ENCODE results near the gene OMP.

The OMP gene

DNA sequence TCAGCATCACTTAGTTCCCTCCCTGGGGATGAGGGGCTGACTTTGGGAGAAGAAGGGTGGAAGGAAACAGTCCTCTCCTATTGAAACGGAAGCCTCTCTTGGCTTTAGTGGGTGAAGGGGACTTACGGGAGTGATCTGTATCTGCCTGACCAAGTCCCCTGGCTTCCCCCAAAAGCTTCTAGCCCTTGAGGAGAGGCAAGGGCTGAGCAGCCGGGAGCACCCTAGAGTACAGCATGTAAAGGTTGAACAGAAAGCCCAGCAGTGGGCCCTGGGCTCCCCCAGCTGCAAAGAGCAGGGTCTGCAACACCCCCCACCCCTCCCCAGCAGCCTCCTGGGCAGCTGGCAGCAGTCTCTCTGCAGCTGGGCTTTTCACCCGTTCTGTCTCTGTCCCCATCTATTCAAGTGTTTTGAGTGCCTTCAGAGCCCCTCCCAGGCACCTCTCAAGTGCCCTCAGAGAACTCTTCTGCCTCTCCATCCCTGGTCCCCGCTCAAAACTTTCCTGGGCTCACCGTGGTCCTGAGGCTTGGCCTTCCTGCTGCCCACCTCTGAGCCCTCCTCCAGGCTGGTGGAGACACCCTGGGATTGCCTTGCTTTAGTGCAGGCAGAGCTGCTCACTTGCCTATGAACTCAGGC, 33.2 kb upstream of the OMP start:
- no peak for DNase-seq

DNA sequence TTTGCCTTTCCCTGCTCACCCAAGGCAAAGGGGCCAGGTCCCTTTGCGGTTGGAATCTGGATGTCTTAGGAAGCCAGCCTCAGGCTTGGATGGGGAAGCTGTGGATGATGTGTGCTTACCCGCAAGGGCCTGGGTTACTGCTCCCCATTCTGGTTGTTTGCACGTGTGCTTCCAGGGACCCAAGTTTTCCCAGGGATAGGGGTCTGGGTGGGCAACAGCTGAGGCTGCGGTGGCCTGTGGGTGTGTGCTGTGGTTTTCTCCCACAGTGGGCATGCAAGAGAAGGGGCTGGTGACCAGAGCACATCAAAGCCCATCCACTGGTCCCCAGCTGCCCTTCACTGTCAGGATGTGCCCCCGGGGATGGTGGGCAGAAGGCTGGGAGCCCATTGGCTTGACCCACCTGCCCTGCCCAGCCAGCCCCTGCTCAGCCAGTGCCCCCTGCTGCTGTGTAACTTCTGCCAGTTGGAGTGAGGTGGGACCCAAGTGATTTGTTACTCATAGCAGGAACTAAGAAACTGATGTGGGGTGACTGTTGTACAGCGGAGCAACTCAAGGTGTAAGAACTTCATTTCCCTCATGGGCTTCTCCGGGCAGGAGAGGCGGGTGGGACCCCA, 32.6 kb upstream of the OMP start:
- DNase-seq: no peak

DNA sequence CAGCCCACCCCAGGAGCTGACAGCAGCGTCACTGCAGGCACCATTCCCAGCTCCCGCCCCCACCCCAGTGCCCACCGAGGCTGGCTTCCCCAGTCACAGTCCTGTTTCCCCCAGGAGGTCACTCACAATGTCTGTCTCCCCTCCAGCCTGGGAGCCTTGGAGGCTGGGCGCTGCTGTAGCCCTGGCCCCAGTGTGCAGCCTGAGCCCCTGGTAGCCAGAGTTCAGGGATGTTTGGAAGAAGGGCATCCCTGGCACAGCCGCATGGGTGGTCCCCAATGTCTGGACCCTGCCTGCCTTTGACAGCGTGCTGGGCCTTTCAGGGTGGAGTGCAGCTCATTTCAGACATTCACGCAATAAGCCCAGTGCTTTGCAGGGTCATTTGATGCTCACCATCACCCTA, 31.6 kb upstream of the OMP start:
- no peak for DNase-seq

- no peak for DNase-seq
These were observed 30.7 kb upstream of the OMP start for GRCh38 chr11:77071671-77072605.

DNA sequence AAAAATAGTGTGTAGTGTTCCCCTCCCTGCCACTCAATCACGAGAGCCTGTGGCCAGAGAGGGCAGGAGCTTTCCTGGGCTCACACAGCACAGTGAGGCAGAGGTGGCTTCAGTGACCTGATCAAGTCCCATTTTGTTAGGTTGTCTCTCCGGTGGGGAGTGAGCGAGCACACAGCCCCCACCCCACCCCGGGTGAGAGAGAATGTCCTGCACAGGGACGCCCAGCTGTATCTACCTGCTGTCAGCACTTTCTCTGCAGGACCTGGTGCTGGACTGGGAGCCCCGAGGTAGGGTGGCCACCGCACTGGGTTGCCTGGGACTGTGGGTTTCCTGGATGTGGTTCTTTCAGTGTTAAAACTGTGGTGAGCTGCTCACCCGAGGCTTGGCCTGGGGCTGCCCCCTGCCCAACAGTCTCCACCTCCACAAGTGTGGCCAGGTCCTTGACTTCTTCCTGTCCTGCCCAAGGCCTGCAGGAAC, 29.8 kb upstream of the OMP start:
- no peak for DNase-seq

GRCh38 chr11:77073328-77074001, 29.2 kb upstream of the OMP start:
- peak; percentile 75 for DNase-seq

DNA sequence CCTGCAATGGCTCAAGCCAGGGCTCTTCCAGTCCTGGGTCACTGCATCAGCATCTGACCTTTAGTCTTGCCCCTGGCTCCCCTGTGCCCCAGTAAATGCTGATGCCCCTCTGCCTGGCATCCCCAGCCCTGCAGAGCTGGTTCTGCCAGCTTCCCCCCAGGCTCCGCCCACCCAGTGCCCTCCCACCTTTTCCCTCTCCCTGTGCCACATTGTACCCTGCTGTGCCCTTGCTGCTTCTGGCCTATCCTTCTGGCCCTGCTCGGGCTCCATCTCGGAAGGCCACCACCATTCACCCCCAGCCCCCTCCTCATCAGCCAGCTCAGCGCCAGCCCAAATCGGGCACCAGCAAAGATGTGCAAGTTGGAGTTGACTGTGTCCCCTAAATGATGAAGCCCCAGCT, 28.4 kb upstream of the OMP start:
- DNase-seq: no peak

- DNase-seq: no peak
These were observed 27.9 kb upstream of the OMP start for GRCh38 chr11:77074626-77075221.

DNA sequence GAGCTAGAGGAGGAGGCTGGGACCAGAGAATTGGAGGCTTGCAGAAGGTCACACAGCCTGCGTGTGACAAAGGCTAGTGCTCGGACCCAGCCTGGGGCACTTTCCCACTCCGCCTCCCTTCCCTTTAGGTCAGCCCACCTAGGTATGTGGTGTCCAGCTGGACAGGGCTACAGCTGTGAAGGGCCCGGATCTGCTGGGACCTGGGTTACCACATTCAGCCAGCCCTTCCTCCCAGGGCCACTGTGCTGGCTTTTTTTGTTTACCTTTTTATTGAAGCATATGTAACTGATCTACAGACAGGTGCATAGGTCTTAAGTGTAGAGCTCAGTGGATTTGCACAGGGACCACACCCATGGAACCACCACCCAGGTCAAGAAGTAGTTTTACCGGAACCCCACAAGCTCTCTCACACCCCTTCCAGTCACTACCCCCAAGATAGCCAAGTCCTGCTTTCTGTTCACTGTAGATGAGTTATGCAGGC, 27.2 kb upstream of the OMP start:
- DNase-seq: no peak

DNA sequence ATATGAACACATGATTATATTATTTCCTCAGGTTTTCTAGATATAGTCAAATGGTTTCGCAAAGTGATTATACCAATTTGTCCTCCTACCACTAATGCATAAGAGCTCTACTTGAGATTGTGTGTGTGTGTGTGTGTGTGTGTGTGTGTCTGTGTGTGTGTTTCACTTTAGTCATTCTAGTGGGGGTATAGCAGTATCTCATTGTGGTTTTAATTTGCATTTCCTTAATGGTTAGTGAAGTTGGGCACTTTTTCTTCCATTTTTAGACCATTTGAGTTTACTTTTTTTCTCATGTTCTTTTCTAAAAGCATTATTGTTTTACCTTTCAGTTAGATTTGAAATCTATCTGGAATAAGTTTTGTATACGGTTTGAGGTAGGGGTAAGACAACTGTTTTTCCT, 23.0 kb upstream of the OMP start:
- DNase-seq: no peak

- no peak for DNase-seq
These were observed 21.9 kb upstream of the OMP start for GRCh38 chr11:77080643-77081210.

DNA sequence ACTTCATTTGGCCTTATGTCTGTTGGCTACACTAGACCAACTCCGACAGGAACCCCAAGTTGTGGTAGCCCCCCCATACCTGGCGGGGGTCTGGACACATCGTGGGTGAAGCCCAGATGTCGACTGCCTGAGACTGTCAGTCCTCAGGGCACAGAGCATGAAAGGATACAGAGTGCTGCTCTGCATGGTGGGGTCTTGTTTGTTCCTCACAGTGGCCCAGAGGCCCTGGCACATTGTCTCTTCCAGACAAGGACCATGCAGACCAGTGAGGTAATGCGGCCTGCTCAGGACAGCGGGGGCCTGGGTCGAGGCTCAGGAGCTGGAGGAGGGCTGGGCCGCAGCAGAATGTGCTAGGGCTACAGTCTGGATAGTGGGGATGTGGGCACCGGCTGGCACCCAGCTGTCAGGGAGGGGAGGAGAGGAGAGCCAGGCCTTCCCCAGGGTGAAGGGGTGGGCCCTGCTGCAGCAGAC, 21.2 kb upstream of the OMP start:
- DNase-seq: no peak

DNA sequence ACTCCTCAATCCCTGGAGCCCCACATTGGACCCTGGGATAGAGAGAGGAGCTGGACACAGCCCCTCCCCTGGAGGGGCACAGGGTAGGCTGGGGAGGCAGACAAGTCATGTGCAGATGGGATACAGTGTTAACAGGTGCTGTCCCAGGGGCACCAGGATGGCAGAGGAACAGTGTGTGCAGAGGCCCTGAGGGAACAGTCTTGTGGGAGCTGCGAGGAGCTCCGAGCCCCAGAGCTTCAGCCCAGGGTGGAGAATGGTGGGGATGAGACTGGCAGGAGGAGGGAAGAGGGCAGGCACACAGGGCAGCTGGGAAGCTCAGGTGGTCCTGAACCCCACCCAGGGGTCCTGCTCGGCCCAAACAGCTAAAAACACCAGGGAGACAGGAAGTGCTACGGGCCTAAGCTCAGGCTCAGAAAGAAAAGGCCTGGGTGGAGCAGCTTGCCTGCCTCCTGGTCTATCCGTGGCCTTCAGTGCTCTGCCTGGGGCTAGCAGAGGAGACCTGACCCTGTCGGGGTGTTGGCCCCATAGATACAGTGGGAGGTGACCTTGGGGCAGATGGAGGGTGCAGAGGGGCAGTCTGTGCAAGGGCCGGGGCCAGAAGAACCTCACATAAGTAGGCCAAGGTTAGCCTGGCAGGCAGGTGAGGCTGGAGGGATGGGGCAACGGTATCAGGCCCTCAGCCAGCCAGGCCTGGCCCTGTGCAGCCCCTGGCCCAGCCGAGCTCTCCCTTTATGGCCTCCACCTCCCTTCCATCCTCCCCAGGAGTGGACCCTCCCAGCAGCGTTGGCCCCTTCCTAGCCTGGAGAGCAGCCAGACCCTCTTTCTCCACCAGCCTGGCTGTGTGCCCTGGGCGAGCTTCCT, 20.4 kb upstream of the OMP start:
- no peak for DNase-seq

GRCh38 chr11:77082838-77083565, 19.6 kb upstream of the OMP start:
- no peak for DNase-seq

DNA sequence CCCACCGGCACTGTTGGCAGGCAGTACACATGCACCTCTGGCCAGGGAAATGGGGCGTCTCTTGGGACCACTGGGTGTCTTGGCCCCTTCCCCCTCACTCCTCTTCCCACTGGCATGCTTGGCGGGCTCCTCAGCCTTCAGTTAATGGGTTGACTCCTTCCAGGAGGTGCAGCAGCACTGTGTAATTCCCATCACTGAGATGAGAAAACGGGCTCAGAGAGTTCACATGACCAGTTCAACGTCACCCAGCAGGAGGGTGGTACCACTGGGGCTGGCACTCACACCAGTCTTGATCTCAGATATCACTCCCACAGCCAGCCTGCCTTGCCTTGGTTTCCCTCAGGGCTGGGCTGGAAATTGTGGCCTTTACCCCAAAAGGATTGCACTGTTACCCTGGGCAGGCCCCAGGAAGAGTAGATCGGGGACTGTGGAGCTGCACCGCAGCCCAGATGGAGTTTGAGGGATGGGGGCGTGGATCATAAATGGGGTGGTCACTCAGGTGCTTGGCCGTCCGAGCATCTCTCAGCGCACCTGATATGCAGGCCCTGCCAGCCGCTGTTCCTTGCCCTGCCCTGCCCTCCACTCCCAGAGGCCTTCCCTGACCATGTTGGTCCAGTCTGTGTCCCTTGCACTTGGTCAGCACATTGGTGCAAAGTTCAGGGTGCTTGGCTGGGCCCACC, 18.9 kb upstream of the OMP start:
- DNase-seq: no peak

GRCh38 chr11:77084581-77085191, 18.0 kb upstream of the OMP start:
- no peak for DNase-seq

- DNase-seq: no peak
These were observed 17.0 kb upstream of the OMP start for GRCh38 chr11:77085652-77086051.

DNA sequence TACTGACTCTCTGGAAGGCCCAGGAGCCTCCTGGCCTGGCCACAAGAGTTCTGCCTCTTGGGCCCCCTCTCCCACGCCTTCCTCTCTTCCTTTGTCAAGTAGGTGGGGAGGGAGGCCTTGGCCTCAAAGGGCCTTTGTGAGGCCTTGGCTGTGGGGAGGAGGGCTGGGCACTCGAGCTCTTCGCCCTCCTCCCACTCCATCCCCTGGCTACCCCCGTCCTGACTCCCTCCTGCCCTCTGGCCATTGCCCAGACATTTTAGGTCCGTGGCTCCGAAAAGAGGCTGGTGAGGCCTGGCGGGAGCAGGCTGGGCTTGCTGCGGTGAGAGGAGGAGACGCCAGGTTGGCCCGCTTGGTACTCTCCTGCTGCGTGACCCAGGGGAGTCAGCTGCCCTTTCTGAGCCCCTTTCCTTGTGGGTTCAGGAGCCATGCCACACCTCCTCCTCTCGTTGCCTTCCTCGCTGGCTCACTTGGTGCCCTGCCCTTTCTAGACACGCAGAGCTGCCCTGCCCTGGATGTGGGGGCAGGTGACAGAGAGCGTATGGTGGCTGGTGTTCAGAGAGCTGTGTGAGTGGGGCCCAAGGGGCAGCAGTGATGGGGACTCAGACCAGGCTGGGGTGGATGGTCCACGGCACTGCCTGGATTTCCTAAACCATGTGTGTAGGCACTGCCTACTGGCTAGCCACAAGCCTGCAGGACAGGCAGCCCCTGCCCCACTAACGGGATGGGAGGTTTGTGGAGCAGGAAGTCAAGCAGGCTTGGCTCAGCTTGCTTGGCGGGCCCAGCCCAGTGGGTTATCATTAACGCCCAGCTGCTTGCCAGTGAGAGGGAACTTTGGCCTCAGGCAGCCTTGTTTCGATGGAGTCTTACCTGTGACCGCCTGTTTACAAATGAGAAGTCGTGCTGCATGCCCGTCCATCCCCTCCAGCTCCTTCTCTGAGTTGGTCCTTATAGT, 15.8 kb upstream of the OMP start:
- no peak for DNase-seq
